Measurements from ENCODE around the gene RPS6KL1.

DNA sequence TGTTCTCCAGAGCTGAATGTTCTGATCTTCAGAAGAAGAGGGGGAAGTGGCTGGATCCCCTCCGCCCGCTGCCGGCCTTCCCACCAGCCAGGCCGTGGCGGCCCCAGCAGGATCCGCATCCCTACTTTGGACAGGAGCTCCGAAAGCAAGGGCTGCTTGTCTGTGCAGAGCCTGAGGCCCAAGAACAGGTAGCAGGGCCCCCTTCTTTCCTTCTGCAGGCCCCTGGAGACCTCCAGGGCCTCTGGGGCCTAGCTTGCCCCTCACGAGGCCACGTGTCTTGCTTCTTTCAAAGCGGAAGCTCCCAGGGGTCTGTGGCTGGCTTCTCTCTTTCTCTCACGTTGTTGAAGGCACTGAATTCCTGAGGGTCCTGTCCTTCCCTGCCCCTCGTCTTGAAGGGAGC is 19.1 kb upstream of the RPS6KL1 start:
- no peak for TF ChIP-seq CEBPB (IDR thresholded peaks at IDR 0.05)
- TF ChIP-seq NFIC (IDR thresholded peaks at IDR 0.05): no peak
- TF ChIP-seq EP300 (IDR thresholded peaks at IDR 0.05; ENCODE audit: borderline replicate concordance): no peak

Data from Ishikawa (cell line).